ENCODE results near the gene MIPOL1. TPM values are rescaled to one million over a fixed set of nuclear protein-coding genes. Genes with fewer than 3 reads are reported as not detected.

The MIPOL1 gene
- total and polyA plus RNA-seq, 2 of the 13 experiments (the other 11 are each of a cell fraction or from before 2014, with no cell fraction given), result 8.6 to 34.2 TPM

- TF ChIP-seq, protein P1, sequence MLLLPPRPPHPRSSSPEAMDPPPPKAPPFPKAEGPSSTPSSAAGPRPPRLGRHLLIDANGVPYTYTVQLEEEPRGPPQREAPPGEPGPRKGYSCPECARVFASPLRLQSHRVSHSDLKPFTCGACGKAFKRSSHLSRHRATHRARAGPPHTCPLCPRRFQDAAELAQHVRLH (CRISPR knock-in tag; IDR thresholded peaks at IDR 0.05; ENCODE audit: borderline replicate concordance, low read depth), result peak; percentile 99
- TF ChIP-seq EZH2 (conservative IDR thresholded peaks at IDR 0.05; ENCODE audit: low read depth, low read length), result no peak; the same call in 1 of the 2 replicates
- peak; percentile 98 for TF ChIP-seq ZNF337 (CRISPR knock-in tag; IDR thresholded peaks at IDR 0.05; ENCODE audit: borderline replicate concordance, low read depth)
- peak; percentile 50 for TF ChIP-seq CTCF (CRISPR knock-in tag; IDR thresholded peaks at IDR 0.05)
- peak; percentile 96 for TF ChIP-seq ZNF160 (CRISPR knock-in tag; IDR thresholded peaks at IDR 0.05)
- TF ChIP-seq ZNF761 (CRISPR knock-in tag; conservative IDR thresholded peaks at IDR 0.05), result peak; percentile 100
- peak; percentile 92 for TF ChIP-seq KLF6 (CRISPR knock-in tag; IDR thresholded peaks at IDR 0.05)
- TF ChIP-seq ZNF225 (CRISPR knock-in tag; IDR thresholded peaks at IDR 0.05), result peak; percentile 100
- peak; percentile 98 for TF ChIP-seq SAFB2 (CRISPR knock-in tag; IDR thresholded peaks at IDR 0.05; ENCODE audit: borderline replicate concordance, low read depth)
- peak; percentile 95 for TF ChIP-seq ZNF530 (CRISPR knock-in tag; IDR thresholded peaks at IDR 0.05; ENCODE audit: low read depth)
- TF ChIP-seq HOXA7 (CRISPR knock-in tag; IDR thresholded peaks at IDR 0.05), result peak; percentile 94; the same call in 1 of the 2 replicates
- TF ChIP-seq, protein P2, sequence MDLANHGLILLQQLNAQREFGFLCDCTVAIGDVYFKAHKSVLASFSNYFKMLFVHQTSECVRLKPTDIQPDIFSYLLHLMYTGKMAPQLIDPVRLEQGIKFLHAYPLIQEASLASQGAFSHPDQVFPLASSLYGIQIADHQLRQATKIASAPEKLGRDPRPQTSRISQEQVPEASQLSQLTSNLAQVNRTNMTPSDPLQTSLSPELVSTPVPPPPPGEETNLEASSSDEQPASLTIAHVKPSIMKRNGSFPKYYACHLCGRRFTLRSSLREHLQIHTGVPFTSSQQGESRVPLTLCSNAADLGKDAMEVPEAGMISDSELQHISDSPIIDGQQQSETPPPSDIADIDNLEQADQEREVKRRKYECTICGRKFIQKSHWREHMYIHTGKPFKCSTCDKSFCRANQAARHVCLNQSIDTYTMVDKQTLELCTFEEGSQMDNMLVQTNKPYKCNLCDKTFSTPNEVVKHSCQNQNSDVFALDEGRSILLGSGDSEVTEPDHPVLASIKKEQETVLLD (CRISPR knock-in tag; IDR thresholded peaks at IDR 0.05; ENCODE audit: low read depth), result peak; percentile 81
- 0 out of 2 replicates have a peak, but pooled peaks have one; percentile 74 for TF ChIP-seq ZSCAN21 (CRISPR knock-in tag; IDR thresholded peaks at IDR 0.05; ENCODE audit: borderline replicate concordance)
- TF ChIP-seq CSRNP1 (CRISPR knock-in tag; IDR thresholded peaks at IDR 0.05), result peak; percentile 99
- TF ChIP-seq FOXJ3 (CRISPR knock-in tag; IDR thresholded peaks at IDR 0.05; ENCODE audit: borderline replicate concordance), result peak; percentile 80
- no peak for TF ChIP-seq ZBTB39 (CRISPR knock-in tag; IDR thresholded peaks at IDR 0.05)
- TF ChIP-seq IKZF4 (CRISPR knock-in tag; IDR thresholded peaks at IDR 0.05; ENCODE audit: borderline replicate concordance, low read depth, not compliant biosample characterization), result peak; percentile 95
- peak; percentile 79 for TF ChIP-seq ELF4 (CRISPR knock-in tag; IDR thresholded peaks at IDR 0.05; ENCODE audit: borderline replicate concordance)
- TF ChIP-seq, protein P3, sequence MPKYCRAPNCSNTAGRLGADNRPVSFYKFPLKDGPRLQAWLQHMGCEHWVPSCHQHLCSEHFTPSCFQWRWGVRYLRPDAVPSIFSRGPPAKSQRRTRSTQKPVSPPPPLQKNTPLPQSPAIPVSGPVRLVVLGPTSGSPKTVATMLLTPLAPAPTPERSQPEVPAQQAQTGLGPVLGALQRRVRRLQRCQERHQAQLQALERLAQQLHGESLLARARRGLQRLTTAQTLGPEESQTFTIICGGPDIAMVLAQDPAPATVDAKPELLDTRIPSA (CRISPR knock-in tag; IDR thresholded peaks at IDR 0.05; ENCODE audit: borderline replicate concordance), result peak; percentile 87; the same call in 1 of the 2 replicates
Measured at GRCh38 chr14:37172024-37172869, 25.5 kb upstream of the MIPOL1 start, which contains the start of gene SLC25A21 (continued).
